SU-DHL-6 (cell line): ENCODE results near the gene HGS.

Source experiments
- H2AFZ ChIP-seq: fragments of 200-600 bp; sonication (generic); 2 replicates; pipeline ENCODE4 v1.6.1; 2014; ENCODE audit warnings: low read depth, mild to moderate bottlenecking, moderate library complexity, mixed read lengths, antibody characterized with exemption, low read length; ENCODE audit not compliant: severe bottlenecking
- H3F3A ChIP-seq: fragments of 200-600 bp; shearing (Covaris generic); 2 replicates; pipeline ENCODE4 v1.6.0; 2016; ENCODE audit warnings: antibody characterized with exemption, mild to moderate bottlenecking; ENCODE audit not compliant: insufficient read depth
- H3K27ac ChIP-seq: fragments of 200-600 bp; sonication (generic); 2 replicates; pipeline ENCODE4 v1.5.1; 2016; ENCODE audit warnings: low read depth, mild to moderate bottlenecking, low read length, moderate library complexity, mixed read lengths
- H3K27me3 ChIP-seq: fragments of 200-600 bp; sonication (generic), shearing (Covaris generic); 2 replicates; pipeline ENCODE4 v1.6.0; 2014; ENCODE audit warnings: mild to moderate bottlenecking, low read length
- H3K36me3 ChIP-seq: fragments of 200-600 bp; sonication (generic); 2 replicates; pipeline ENCODE4 v1.6.1; 2014; ENCODE audit warnings: mild to moderate bottlenecking, low read length, mixed read lengths
- H3K4me2 ChIP-seq: fragments of 300-600, 200-600 bp; shearing (Covaris generic), sonication (generic); 2 replicates; pipeline ENCODE4 v1.6.0; 2014; ENCODE audit warnings: low read length, low read depth, mild to moderate bottlenecking; ENCODE audit not compliant: poor library complexity, severe bottlenecking
- H3K4me3 ChIP-seq: fragments of 200-600 bp; sonication (generic); 2 replicates; pipeline ENCODE4 v1.5.1; 2014; ENCODE audit warnings: antibody characterized with exemption, low read length, mild to moderate bottlenecking, mixed read lengths; ENCODE audit not compliant: insufficient read depth, poor library complexity, severe bottlenecking
- H3K79me2 ChIP-seq: fragments of 200-600 bp; sonication (generic); 2 replicates; pipeline ENCODE4 v1.6.1; 2014; ENCODE audit warnings: mild to moderate bottlenecking, low read length, moderate library complexity; ENCODE audit not compliant: insufficient read depth
- H3K9ac ChIP-seq: fragments of 200-600 bp; sonication (generic); 2 replicates; pipeline ENCODE4 v1.7.0; 2014; ENCODE audit warnings: mild to moderate bottlenecking, low read length
- H3K9me2 ChIP-seq: fragments of 200-600 bp; sonication (generic); replicated peaks from 2 replicates; pipeline ENCODE4 v1.6.1; 2014; ENCODE audit warnings: low read length; ENCODE audit not compliant: insufficient read depth
- H3K9me3 ChIP-seq: fragments of 200-600 bp; sonication (generic); 2 replicates; pipeline ENCODE4 v1.6.1; 2014; ENCODE audit warnings: low read length, mixed read lengths; ENCODE audit not compliant: insufficient read depth
- H4K20me1 ChIP-seq: fragments of 200-600 bp; sonication (generic); 2 replicates; pipeline ENCODE4 v1.6.1; 2014; ENCODE audit warnings: low read depth, mild to moderate bottlenecking, antibody characterized with exemption, low read length, moderate library complexity, mixed read lengths
- CTCF ChIP-seq: fragments of 200-600 bp; sonication (generic); IDR thresholded peaks from one replicate; pipeline ENCODE4 v1.5.1; 2017; ENCODE audit warnings: antibody characterized with exemption, mild to moderate bottlenecking, low read length, moderate library complexity; ENCODE audit not compliant: insufficient read depth, poor library complexity, severe bottlenecking
- EZH2phosphoT487 ChIP-seq: fragments of 200-600 bp; sonication (generic), shearing (Covaris generic); conservative IDR thresholded peaks from 2 replicates; pipeline ENCODE4 v1.6.1; 2018; ENCODE audit warnings: mild to moderate bottlenecking, antibody characterized with exemption, low read length, moderate library complexity, mixed read lengths

HGS gene

GRCh38 chr17:81722184-81723120, 38.6 kb downstream of the HGS start:
- no peak overlapping the region for H3K4me3 ChIP-seq
- no peaks in the 10 kb centered on the region for H4K20me1 ChIP-seq
- no peak for TF ChIP-seq EZH2phosphoT487
- TF ChIP-seq CTCF, result no peak
- H3K4me2 ChIP-seq, result no peak overlapping the region
- no peaks in the 10 kb centered on the region for H3K9me3 ChIP-seq
- H3K79me2 ChIP-seq, result no peaks in the 10 kb centered on the region
- no peaks in the 10 kb centered on the region for H3K9me2 ChIP-seq
- H3K27me3 ChIP-seq, result no peaks in the 10 kb centered on the region
- H3K9ac ChIP-seq, result no peak overlapping the region
- H3F3A ChIP-seq, result no peaks in the 10 kb centered on the region
- H3K36me3 ChIP-seq, result no peaks in the 10 kb centered on the region
- H2AFZ ChIP-seq, result no peak overlapping the region
- no peak overlapping the region for H3K27ac ChIP-seq

GRCh38 chr17:81723651-81724209, 39.9 kb downstream of the HGS start:
- Histone ChIP-seq H3K79me2 (no peaks in the 10 kb centered on the region), H3K9me2 (no peaks in the 10 kb centered on the region), H4K20me1 (no peaks in the 10 kb centered on the region), H3F3A (no peaks in the 10 kb centered on the region), H3K9me3 (no peaks in the 10 kb centered on the region), H2AFZ (no peak overlapping the region), H3K4me3 (no peak overlapping the region), H3K36me3 (no peaks in the 10 kb centered on the region), H3K4me2 (no peak overlapping the region), H3K27ac (no peak overlapping the region), H3K27me3 (no peaks in the 10 kb centered on the region), H3K9ac (no peak overlapping the region)
- TF ChIP-seq EZH2phosphoT487, result no peak
- no peak for TF ChIP-seq CTCF

GRCh38 chr17:81725439-81725838, 41.6 kb downstream of the HGS start:
- H3K79me2 ChIP-seq, result no peaks in the 10 kb centered on the region
- H3F3A ChIP-seq, result no peaks in the 10 kb centered on the region
- H2AFZ ChIP-seq, result no peak overlapping the region
- H3K27ac ChIP-seq, result no peak overlapping the region
- no peaks in the 10 kb centered on the region for H4K20me1 ChIP-seq
- no peaks in the 10 kb centered on the region for H3K36me3 ChIP-seq
- no peaks in the 10 kb centered on the region for H3K27me3 ChIP-seq
- no peaks in the 10 kb centered on the region for H3K9me2 ChIP-seq
- H3K9ac ChIP-seq, result no peak overlapping the region
- no peak overlapping the region for H3K4me2 ChIP-seq
- no peak for TF ChIP-seq CTCF
- no peak overlapping the region for H3K4me3 ChIP-seq
- H3K9me3 ChIP-seq, result no peaks in the 10 kb centered on the region
